Glutamatergic neuron (in vitro differentiated cells): Measurements from ENCODE around the gene PAX4. TPM values are rescaled to one million over a fixed set of nuclear protein-coding genes. Genes with fewer than 3 reads are reported as not detected.

Source experiments
- DNase-seq: peaks from one replicate; pipeline ENCODE4 v3.0.0; 2022
- H3K27ac Mint-ChIP-seq: one replicate; pipeline ENCODE4 v1.8.0; 2020; ENCODE audit warnings: mild to moderate bottlenecking, mixed read lengths, inconsistent platforms; ENCODE audit not compliant: unreplicated experiment
- H3K27me3 Mint-ChIP-seq: one replicate; pipeline ENCODE4 v1.8.0; 2020; ENCODE audit warnings: mild to moderate bottlenecking, moderate library complexity, mixed read lengths, inconsistent platforms; ENCODE audit not compliant: unreplicated experiment
- H3K36me3 Mint-ChIP-seq: one replicate; pipeline ENCODE4 v1.8.0; 2020; ENCODE audit warnings: mild to moderate bottlenecking, mixed read lengths, inconsistent platforms; ENCODE audit not compliant: unreplicated experiment
- H3K4me1 Mint-ChIP-seq: one replicate; pipeline ENCODE4 v1.8.0; 2020; ENCODE audit warnings: mild to moderate bottlenecking, low read depth, mixed read lengths, inconsistent platforms; ENCODE audit not compliant: unreplicated experiment
- H3K4me3 Mint-ChIP-seq: one replicate; pipeline ENCODE4 v1.8.0; 2020; ENCODE audit warnings: mild to moderate bottlenecking, mixed read lengths, inconsistent platforms; ENCODE audit not compliant: unreplicated experiment
- H3K9me3 Mint-ChIP-seq: one replicate; pipeline ENCODE4 v1.8.0; 2020; ENCODE audit warnings: mild to moderate bottlenecking, moderate library complexity, mixed read lengths, inconsistent platforms; ENCODE audit not compliant: unreplicated experiment
- total RNA-seq: library from RNA; stranded (reverse); fragmentation: NEBNext Ultra II Directional; extraction: Animal tissue kit (Norgen Biotek cat#: 25700); gene quantifications from one replicate; pipeline ENCODE4 v1.2.1, GENCODE V29; 2021; ENCODE audit not compliant: unreplicated experiment
- TF ChIP-seq, protein P1 (sequence below): fragments of 200-600 bp; sonication (generic); IDR thresholded peaks from one replicate; pipeline ENCODE4 v1.5.0; 2021; ENCODE audit not compliant: partially characterized antibody, unreplicated experiment

Gene PAX4
- total RNA-seq, 1 donor from 2014 or later, result not detected

DNA sequence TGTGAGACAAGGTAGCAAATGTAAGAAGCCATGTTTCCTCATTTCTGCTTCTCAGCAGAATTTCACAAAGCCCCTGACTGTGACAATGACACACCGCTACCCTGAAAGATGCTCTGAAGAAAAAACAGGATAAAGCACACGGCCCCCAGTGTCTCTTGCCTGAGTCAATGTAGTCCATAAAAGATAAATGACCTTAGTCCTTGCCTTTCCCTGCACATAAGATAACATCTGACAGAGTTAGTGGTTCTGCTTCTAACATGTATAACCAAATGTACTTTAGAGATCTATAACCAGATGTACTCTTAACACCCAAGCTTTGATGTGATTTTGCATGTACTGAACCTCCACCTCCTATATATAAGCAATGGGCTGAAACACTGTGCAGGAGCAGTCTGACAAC is 31.0 kb upstream of the PAX4 start:
- Mint-ChIP-seq H3K4me1 (peaks cover 10% of the 10 kb centered on the region), H3K4me3 (no peak overlapping the region), H3K9me3 (peaks cover 9% of the 10 kb centered on the region), H3K36me3 (peaks cover 7% of the 10 kb centered on the region), H3K27me3 (peaks cover 6% of the 10 kb centered on the region), H3K27ac (no peak overlapping the region)
- DNase-seq, result no peak
- TF ChIP-seq, protein P1, sequence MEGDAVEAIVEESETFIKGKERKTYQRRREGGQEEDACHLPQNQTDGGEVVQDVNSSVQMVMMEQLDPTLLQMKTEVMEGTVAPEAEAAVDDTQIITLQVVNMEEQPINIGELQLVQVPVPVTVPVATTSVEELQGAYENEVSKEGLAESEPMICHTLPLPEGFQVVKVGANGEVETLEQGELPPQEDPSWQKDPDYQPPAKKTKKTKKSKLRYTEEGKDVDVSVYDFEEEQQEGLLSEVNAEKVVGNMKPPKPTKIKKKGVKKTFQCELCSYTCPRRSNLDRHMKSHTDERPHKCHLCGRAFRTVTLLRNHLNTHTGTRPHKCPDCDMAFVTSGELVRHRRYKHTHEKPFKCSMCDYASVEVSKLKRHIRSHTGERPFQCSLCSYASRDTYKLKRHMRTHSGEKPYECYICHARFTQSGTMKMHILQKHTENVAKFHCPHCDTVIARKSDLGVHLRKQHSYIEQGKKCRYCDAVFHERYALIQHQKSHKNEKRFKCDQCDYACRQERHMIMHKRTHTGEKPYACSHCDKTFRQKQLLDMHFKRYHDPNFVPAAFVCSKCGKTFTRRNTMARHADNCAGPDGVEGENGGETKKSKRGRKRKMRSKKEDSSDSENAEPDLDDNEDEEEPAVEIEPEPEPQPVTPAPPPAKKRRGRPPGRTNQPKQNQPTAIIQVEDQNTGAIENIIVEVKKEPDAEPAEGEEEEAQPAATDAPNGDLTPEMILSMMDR, result no peak

DNA sequence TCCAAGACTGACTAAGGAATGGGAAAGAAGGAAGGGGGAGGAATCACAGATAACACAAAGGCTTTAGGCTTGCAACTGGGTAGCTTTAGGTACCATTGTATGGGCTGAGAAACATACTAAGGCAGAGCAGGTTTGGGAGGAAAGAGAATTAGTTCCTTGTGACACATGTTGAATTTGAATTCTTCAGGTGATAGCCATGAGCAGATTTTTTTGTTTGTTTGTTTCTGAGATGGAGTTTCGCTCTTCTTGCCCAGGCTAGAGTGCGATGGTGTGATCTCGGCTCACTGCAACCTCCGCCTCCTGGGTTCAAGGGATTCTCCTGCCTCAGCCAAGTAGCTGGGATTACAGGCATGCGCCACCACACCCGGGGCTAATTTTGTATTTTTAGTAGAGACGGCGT is 29.7 kb upstream of the PAX4 start:
- H3K4me1 Mint-ChIP-seq, result peaks cover 3% of the 10 kb centered on the region
- peaks cover 3% of the 10 kb centered on the region for H3K36me3 Mint-ChIP-seq
- DNase-seq, result no peak
- TF ChIP-seq, protein P1, result no peak
- H3K9me3 Mint-ChIP-seq, result peaks cover 6% of the 10 kb centered on the region
- no peak overlapping the region for H3K27ac Mint-ChIP-seq
- H3K27me3 Mint-ChIP-seq, result peaks cover 1% of the 10 kb centered on the region
- H3K4me3 Mint-ChIP-seq, result no peak overlapping the region

DNA sequence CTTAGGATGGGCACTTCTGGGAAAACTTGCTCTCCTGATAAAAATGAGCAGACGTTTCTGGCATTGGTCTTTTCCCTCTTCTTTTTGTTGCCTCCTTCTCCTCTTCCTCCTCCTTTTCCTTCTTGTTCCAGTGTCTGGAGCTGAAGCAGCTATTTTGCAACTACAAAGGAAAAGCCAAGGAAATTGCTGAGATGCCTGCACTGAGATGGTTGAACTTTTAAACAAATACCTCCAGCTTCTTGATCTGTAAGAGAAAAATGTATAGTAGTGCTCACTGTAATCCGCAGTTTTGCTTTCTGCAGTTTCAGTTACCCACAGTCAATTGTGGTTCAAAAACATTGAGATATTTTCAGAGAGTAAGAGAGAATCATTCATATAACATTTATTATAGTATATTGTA is 26.5 kb upstream of the PAX4 start:
- TF ChIP-seq, protein P1, result no peak
- no peak for DNase-seq
- Mint-ChIP-seq H3K36me3 (peaks cover 5% of the 10 kb centered on the region), H3K27me3 (no peaks in the 10 kb centered on the region), H3K27ac (no peak overlapping the region), H3K4me3 (no peak overlapping the region), H3K4me1 (no peaks in the 10 kb centered on the region), H3K9me3 (no peaks in the 10 kb centered on the region)

DNA sequence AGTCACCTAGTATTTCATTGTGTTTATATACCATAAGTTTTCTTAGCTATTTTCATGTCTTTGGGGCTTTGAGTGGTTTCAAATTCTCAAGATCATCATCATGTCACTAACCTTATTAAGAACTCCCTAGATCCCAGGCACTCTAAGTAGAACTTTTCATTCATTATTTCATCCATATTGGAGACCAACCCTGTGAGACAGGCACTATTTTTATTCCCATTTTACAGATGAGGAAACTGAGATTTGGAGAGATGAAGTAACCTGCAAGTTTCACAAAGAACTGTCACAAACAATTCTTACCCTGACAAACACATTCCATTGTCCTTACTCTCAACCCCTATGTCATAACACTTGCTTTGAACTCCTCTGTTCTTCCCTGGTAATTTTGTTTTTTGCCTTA is 20.3 kb upstream of the PAX4 start:
- H3K4me3 Mint-ChIP-seq, result no peak overlapping the region
- TF ChIP-seq, protein P1, result no peak
- H3K27ac Mint-ChIP-seq, result no peak overlapping the region
- no peaks in the 10 kb centered on the region for H3K4me1 Mint-ChIP-seq
- no peaks in the 10 kb centered on the region for H3K9me3 Mint-ChIP-seq
- H3K27me3 Mint-ChIP-seq, result no peaks in the 10 kb centered on the region
- no peak for DNase-seq
- H3K36me3 Mint-ChIP-seq, result peaks cover 5% of the 10 kb centered on the region

DNA sequence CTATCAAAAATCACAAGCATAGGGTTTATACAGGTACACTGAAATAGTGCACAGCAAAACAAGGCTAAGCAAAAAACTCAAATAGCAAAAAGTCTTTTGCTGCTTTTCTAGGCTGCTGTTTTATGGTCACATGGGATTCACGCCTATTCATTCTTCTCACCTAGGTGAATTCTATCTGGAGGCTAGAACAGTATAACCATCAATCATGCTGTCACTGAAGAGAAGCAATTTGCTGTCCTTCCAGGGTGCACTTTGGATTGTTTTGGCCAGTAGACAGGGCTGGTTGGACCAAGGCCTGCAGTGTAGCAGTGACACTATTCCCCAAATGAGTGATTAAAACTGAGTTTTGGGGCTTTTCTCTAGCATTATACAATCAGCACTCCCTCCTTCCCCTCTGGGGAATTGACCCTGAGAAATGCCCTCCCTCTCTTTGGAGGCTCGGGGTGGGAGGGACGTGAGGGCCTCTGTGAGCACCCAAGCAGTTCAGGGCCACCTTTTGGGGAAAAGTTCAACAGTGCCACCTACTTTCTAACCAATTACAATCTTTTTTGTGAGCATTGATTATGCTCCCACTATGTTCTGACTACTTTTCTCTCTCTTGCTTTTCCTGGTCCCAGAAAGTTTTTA is 17.8 kb upstream of the PAX4 start:
- Mint-ChIP-seq H3K9me3 (no peaks in the 10 kb centered on the region), H3K27me3 (no peaks in the 10 kb centered on the region), H3K4me3 (no peak overlapping the region), H3K36me3 (no peaks in the 10 kb centered on the region), H3K4me1 (no peaks in the 10 kb centered on the region), H3K27ac (no peak overlapping the region)
- DNase-seq, result no peak
- TF ChIP-seq, protein P1, result no peak
